Kidney (tissue), 14 donors: ENCODE results near the gene CCL18. TPM values are rescaled to one million over a fixed set of nuclear protein-coding genes. Genes with fewer than 3 reads are reported as not detected.

Experiments used
- DNase-seq, 5 donors: peaks; one replicate each; pipeline ENCODE4 v3.0.0-alpha.2; 2013 to 2020
- FAIRE-seq: peaks from 2 replicates; lab custom pipeline; 2012; peaks lifted over from hg19 to GRCh38; lab: Jason Lieb, UNC
- H3K27ac ChIP-seq, 2 donors: one replicate each; pipeline ENCODE4 v1.7.0; 2013; ENCODE audit warnings: low read depth in 2 of 2, low read length in 2 of 2, inconsistent platforms in 1 of 2
- H3K27me3 ChIP-seq: one replicate; pipeline ENCODE4 v1.7.1; 2013; ENCODE audit warnings: low read length, inconsistent platforms; ENCODE audit not compliant: control insufficient read depth, insufficient read depth
- H3K36me3 ChIP-seq, 3 donors: one replicate each; pipeline versions ENCODE4 v1.7.0 to v1.7.1; 2013; ENCODE audit warnings: low read length in 3 of 3, control low read depth in 1 of 3, inconsistent platforms in 1 of 3; ENCODE audit not compliant: insufficient read depth in 3 of 3, control insufficient read depth in 2 of 3
- H3K4me1 ChIP-seq, 3 donors: one replicate each; pipeline versions ENCODE4 v1.7.0 to v1.7.1; 2013; ENCODE audit warnings: low read length in 3 of 3, inconsistent platforms in 1 of 3, low read depth in 1 of 3; ENCODE audit not compliant: control insufficient read depth in 2 of 3, insufficient read depth in 2 of 3
- H3K4me3 ChIP-seq, 3 donors: one replicate each; pipeline versions ENCODE4 v1.7.0 to v1.8.1; 2013; ENCODE audit warnings: low read length in 3 of 3, control low read depth in 1 of 3, inconsistent platforms in 1 of 3
- H3K9ac ChIP-seq, 3 donors: one replicate each; pipeline versions ENCODE4 v1.7.0 to v1.7.1; 2013; ENCODE audit warnings: low read length in 3 of 3, control low read depth in 1 of 3, inconsistent platforms in 1 of 3
- H3K9me3 ChIP-seq, 3 donors: one replicate each; pipeline versions ENCODE4 v1.7.0 to v1.7.1; 2013; ENCODE audit warnings: low read length in 3 of 3, control low read depth in 1 of 3, inconsistent platforms in 1 of 3; ENCODE audit not compliant: control insufficient read depth in 2 of 3, insufficient read depth in 1 of 3
- CTCF ChIP-seq: IDR thresholded peaks from 3 replicates; pipeline ENCODE4 v1.5.1; 2012; ENCODE audit warnings: mild to moderate bottlenecking, moderate library complexity, borderline replicate concordance; ENCODE audit not compliant: insufficient read depth; ENCODE audit errors: extremely low read depth
- intact Hi-C: fragments of 100-400 bp; cut with DNase I; formaldehyde crosslinking; loops from one replicate; pipeline ENCODE4 v1.11.1; 2022
- polyA plus RNA-seq: library from polyadenylated mRNA; stranded (reverse); fragments of 350-450 nt; fragmentation: Illumina TruSeq; extraction: RNeasy Lipid Tissue Mini Kit (QIAGEN cat#74804); gene quantifications from one replicate; pipeline ENCODE4 v1.2.3, GENCODE V29; 2014; ENCODE audit warnings: low read depth, low replicate concordance; ENCODE audit not compliant: insufficient read depth
- total RNA-seq: library from RNA; stranded (reverse); fragmentation: NEBNext Ultra II Directional; extraction: Animal tissue kit (Norgen Biotek cat#: 25700); gene quantifications from one replicate; pipeline ENCODE4 v1.2.1, GENCODE V29; 2021
- donor health status: control.
- donor health status: control.
- donor health status: control.
- donor health status: control.
- donor health status: control.
- donor health status: DM: yes; HTN: yes; CAD: no.
- donor health status: Normal renal cell carcinoma (clear cell type).

The CCL18 gene
- total and polyA plus RNA-seq, 2 donors from 2014 or later, result 4.5 TPM; not detected in 1

DNA sequence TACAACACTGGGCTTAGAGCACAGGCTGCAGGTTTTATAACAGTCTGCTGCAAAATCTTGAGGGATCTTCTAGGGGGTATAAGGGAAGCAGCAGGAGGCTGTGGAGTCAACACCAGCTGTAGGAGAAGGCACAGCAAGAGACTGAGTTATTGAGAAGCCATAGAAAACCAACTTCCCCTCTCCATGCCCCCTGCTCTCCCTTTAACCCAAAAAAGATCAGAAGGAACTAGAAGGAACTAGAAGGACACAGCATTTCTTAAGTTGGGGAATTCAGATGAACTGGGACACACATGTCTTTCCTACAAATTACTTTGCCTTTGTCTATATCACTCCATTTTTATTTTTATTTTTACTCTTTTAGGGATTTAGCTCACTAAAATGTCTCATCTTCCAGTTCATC, 6.2 kb upstream of the CCL18 start:
- no peak for FAIRE-seq
- no peaks in the 10 kb centered on the region for H3K4me1 ChIP-seq
- intact Hi-C loops, result no loop called here
- no peak overlapping the region for H3K9ac ChIP-seq
- H3K27ac ChIP-seq, result no peak overlapping the region
- H3K27me3 ChIP-seq, result no peaks in the 10 kb centered on the region
- no peaks in the 10 kb centered on the region for H3K36me3 ChIP-seq
- no peak for DNase-seq
- H3K9me3 ChIP-seq, result no peaks in the 10 kb centered on the region
- TF ChIP-seq CTCF, result no peak
- H3K4me3 ChIP-seq, result no peak overlapping the region

DNA sequence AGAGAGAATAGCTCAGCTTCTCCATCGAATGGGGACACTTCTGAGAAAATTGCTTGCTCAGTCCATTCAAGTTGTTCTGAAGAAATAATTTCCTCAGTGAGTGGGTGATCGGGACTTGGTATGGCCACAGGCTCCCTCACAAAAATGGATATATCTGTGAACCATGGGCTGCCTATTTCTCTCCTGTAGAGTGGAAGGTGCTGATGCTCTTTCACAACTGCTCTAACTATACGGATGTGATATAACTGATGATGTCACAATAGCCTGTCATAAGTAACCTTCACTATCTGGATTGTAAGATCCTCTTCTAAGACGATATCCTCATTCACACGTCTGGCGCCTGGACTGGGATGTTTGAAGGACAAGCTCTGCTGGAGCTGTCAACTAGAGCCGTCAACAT, 4.7 kb upstream of the CCL18 start:
- no peaks in the 10 kb centered on the region for H3K4me1 ChIP-seq
- FAIRE-seq, result no peak
- H3K4me3 ChIP-seq, result no peak overlapping the region
- intact Hi-C loops, result no loop called here
- H3K9ac ChIP-seq, result no peak overlapping the region
- no peak overlapping the region for H3K27ac ChIP-seq
- no peaks in the 10 kb centered on the region for H3K27me3 ChIP-seq
- DNase-seq, result no peak
- H3K36me3 ChIP-seq, result no peaks in the 10 kb centered on the region
- no peak for TF ChIP-seq CTCF
- no peaks in the 10 kb centered on the region for H3K9me3 ChIP-seq

DNA sequence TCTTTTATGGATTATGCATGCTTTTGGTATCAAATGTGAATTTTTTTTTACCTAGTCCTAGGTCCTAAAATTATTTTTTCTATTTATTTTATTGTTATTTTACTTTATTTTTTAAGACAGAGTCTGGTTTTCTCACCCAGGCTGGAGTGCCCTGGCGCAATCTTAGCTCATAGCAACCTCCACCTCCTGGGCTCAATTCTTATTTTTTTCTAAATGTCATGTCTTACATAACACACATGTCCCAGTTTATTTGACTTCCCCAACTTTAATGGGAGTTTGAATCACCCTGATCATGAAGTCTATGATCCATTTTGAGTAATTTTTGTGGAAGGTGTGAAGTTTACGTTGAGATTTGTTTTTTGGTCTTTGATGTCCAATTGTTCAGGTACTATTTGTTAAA, 3.3 kb upstream of the CCL18 start:
- Histone ChIP-seq H3K4me3 (no peak overlapping the region), H3K9me3 (no peaks in the 10 kb centered on the region), H3K27me3 (no peaks in the 10 kb centered on the region), H3K27ac (no peak overlapping the region), H3K36me3 (no peaks in the 10 kb centered on the region), H3K9ac (no peak overlapping the region), H3K4me1 (no peaks in the 10 kb centered on the region)
- no peak for TF ChIP-seq CTCF
- intact Hi-C loops, result no loop called here
- no peak for DNase-seq
- no peak for FAIRE-seq

- no peak overlapping the region for H3K27ac ChIP-seq
These were observed 2.4 kb downstream of the CCL18 start for GRCh38 chr17:36066365-36066985.

More at GRCh38 chr17:36066365-36066985, 2.4 kb downstream of the CCL18 start:
- no peak for FAIRE-seq
- Histone ChIP-seq H3K36me3 (no peaks in the 10 kb centered on the region), H3K4me1 (no peaks in the 10 kb centered on the region), H3K4me3 (no peak overlapping the region), H3K27me3 (no peaks in the 10 kb centered on the region), H3K9me3 (no peaks in the 10 kb centered on the region), H3K9ac (no peak overlapping the region)
- no peak for TF ChIP-seq CTCF
- DNase-seq, result no peak
- intact Hi-C loops, result no loop called here
